Keratinocyte (primary cell): Measurements from ENCODE around the gene TEKT3. TPM values are rescaled to one million over a fixed set of nuclear protein-coding genes. Genes with fewer than 3 reads are reported as not detected.
A peak's percentile ranks its signal among the peaks of the same experiment; 100 is the strongest.

Experiments
- DNase-seq: peaks from one replicate; pipeline ENCODE4 v3.0.0-alpha.2; 2011; ENCODE audit warnings: low read depth, missing footprints, low spot score
- FAIRE-seq: peaks from 2 replicates; lab custom pipeline; 2011; peaks lifted over from hg19 to GRCh38; lab: Jason Lieb, UNC
- H2AFZ ChIP-seq: 2 replicates; pipeline ENCODE4 v1.6.0; 2012; ENCODE audit warnings: low read length, control low read depth, inconsistent platforms; ENCODE audit not compliant: control insufficient read depth
- H3K27ac ChIP-seq: 2 replicates; pipeline ENCODE4 v1.5.1; 2011; ENCODE audit warnings: low read length; ENCODE audit not compliant: control insufficient read depth, insufficient read depth
- H3K27me3 ChIP-seq: 3 replicates; pipeline ENCODE4 v1.6.0; 2011; ENCODE audit warnings: low read length; ENCODE audit not compliant: control insufficient read depth, insufficient read depth; ENCODE audit errors: extremely low read depth
- H3K36me3 ChIP-seq, 2 experiments: 2 replicates in 1 of 2; 3 replicates in 1 of 2; pipeline ENCODE4 v1.5.1; 2011; ENCODE audit warnings: low read length in 2 of 2, mild to moderate bottlenecking in 1 of 2; ENCODE audit not compliant: control insufficient read depth in 2 of 2, insufficient read depth in 2 of 2; ENCODE audit errors: extremely low read depth in 1 of 2
- H3K4me1 ChIP-seq: 3 replicates; pipeline ENCODE4 v1.5.1; 2011; ENCODE audit warnings: low read length; ENCODE audit not compliant: control insufficient read depth, insufficient read depth; ENCODE audit errors: extremely low read depth
- H3K4me2 ChIP-seq: 3 replicates; pipeline ENCODE4 v1.6.0; 2011; ENCODE audit warnings: low read depth, low read length; ENCODE audit not compliant: control insufficient read depth, insufficient read depth; ENCODE audit errors: extremely low read depth
- H3K4me3 ChIP-seq, 3 experiments: fragments of 200-600 bp in 1 of 3; sonication (generic) in 1 of 3; 2 replicates in 2 of 3; 3 replicates in 1 of 3; pipeline ENCODE4 v1.5.1; 2011 to 2016; ENCODE audit warnings: low read length in 3 of 3, mild to moderate bottlenecking in 3 of 3, control low read depth in 2 of 3, inconsistent platforms in 1 of 3, low read depth in 1 of 3, mixed read lengths in 1 of 3, mixed run types in 1 of 3, moderate library complexity in 1 of 3; ENCODE audit not compliant: control insufficient read depth in 2 of 3, insufficient read depth in 2 of 3; ENCODE audit errors: extremely low read depth in 1 of 3
- H3K79me2 ChIP-seq: 2 replicates; pipeline ENCODE4 v1.6.0; 2012; ENCODE audit warnings: low read length; ENCODE audit not compliant: control insufficient read depth, insufficient read depth
- H3K9ac ChIP-seq: 3 replicates; pipeline ENCODE4 v1.6.0; 2011; ENCODE audit warnings: low read length; ENCODE audit not compliant: control insufficient read depth, insufficient read depth; ENCODE audit errors: extremely low read depth
- H3K9me1 ChIP-seq: 3 replicates; pipeline ENCODE4 v1.6.0; 2011; ENCODE audit warnings: low read length; ENCODE audit not compliant: control insufficient read depth, insufficient read depth; ENCODE audit errors: extremely low read depth
- H3K9me3 ChIP-seq: 2 replicates; pipeline ENCODE4 v1.5.1; 2012; ENCODE audit warnings: low read depth, low read length; ENCODE audit not compliant: control insufficient read depth
- H4K20me1 ChIP-seq: 3 replicates; pipeline ENCODE4 v1.6.0; 2011; ENCODE audit warnings: low read length; ENCODE audit not compliant: control insufficient read depth, insufficient read depth; ENCODE audit errors: extremely low read depth
- CTCF ChIP-seq, 3 experiments: IDR thresholded peaks in 1 of 3; conservative IDR thresholded peaks in 1 of 3; optimal IDR thresholded peaks in 1 of 3; 2 replicates in 2 of 3; 3 replicates in 1 of 3; pipeline versions ENCODE3 to v1.5.1; 2011; ENCODE audit warnings: low read length in 3 of 3, mild to moderate bottlenecking in 3 of 3, moderate library complexity in 2 of 3, control low read depth in 1 of 3, inconsistent platforms in 1 of 3; ENCODE audit not compliant: insufficient read depth in 2 of 3; ENCODE audit errors: extremely low read depth in 1 of 3
- EZH2 ChIP-seq: IDR thresholded peaks from one replicate; pipeline ENCODE4 v1.6.1; 2012; ENCODE audit warnings: inconsistent platforms, mild to moderate bottlenecking, low read length, moderate library complexity
- dilution Hi-C: fragments of 300-500 bp; cut with MboI; formaldehyde crosslinking; loops from one replicate; pipeline ENCODE4 v1.7.0; 2020; ENCODE audit warnings: low sequenced_read_pairs; ENCODE audit not compliant: extremely low pct_ligation_motif_present
- polyA plus RNA-seq, 5 experiments: library from polyadenylated mRNA; depleted of rRNA in 3 of 5; stranded (reverse) in 3 of 5; stranded (forward) in 1 of 5; unstranded in 1 of 5; fragments of >200 nt; gene quantifications; 1 replicate in 1 of 5; 2 replicates in 3 of 5; 3 replicates in 1 of 5; pipeline versions ENCODE4 v1.2.1 to v1.2.3, GENCODE V29; 2011 to 2012; ENCODE audit warnings: missing spikeins in 2 of 5, low read depth in 1 of 5, low replicate concordance in 1 of 5

TEKT3 gene
- polyA plus RNA-seq, 1 donor (not counting 4 experiments of a cell fraction or from before 2014, with no cell fraction given) = 0.16 TPM

DNA sequence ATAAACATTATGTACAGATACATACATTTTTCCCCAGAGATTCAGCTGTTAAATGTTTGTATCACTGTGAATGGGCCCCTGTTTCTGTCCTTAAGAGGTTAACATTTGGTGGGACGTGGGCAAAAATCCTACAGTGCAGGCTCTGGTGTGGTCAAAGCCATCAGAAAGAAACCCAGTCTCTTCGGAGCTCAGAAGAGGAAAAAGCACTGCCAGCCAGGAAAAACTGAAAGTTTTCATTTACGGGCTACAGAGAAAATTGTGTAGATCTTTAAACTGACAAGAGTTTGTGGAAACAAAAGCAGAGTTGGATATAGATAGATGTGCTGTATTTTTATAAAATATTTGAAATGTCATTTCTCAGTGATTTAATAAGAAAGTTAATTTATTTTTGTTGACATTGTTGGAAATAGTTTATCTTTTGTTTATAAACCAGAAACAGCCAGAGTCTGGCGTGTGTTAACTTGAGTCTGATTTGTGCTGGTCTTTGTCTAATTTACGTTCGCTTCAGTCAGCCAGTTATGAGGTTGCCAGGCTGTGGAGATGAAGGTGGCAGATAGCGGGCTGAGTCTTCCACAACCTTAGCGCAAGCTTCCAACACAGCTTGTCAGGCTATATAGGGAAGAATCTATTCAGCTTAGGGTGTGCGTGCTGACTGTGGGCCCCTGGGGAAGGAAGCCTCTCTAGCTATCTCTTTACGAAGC is 9.5 kb upstream of the TEKT3 start:
- no peaks in the 10 kb centered on the region for H3K36me3 ChIP-seq
- H3K27me3 ChIP-seq = no peaks in the 10 kb centered on the region
- no peaks in the 10 kb centered on the region for H4K20me1 ChIP-seq
- dilution Hi-C loops = no loop called here
- H3K4me2 ChIP-seq = peak overlapping the region; percentile 18
- H3K4me1 ChIP-seq = peaks cover 15% of the 10 kb centered on the region
- FAIRE-seq (peak; percentile 73), DNase-seq (no peak)
- no peaks in the 10 kb centered on the region for H3K9me3 ChIP-seq
- no peak for TF ChIP-seq CTCF (optimal IDR thresholded peaks at IDR 0.05 in 1 of 3, IDR thresholded peaks at IDR 0.05 in 1 of 3, conservative IDR thresholded peaks at IDR 0.05 in 1 of 3; ENCODE audit: extremely low read depth in 1 of 3, insufficient read depth in 2 of 3, low read length in 3 of 3)
- no peak overlapping the region for H3K4me3 ChIP-seq
- no peak overlapping the region for H3K9ac ChIP-seq
- no peak overlapping the region for H2AFZ ChIP-seq
- no peak overlapping the region for H3K27ac ChIP-seq
- H3K79me2 ChIP-seq = no peaks in the 10 kb centered on the region
- no peaks in the 10 kb centered on the region for H3K9me1 ChIP-seq

GRCh38 chr17:15349119-15349518 is 7.7 kb upstream of the TEKT3 start:
- DNase-seq = no peak
- dilution Hi-C loops = no loop called here

More at GRCh38 chr17:15349119-15349518, 7.7 kb upstream of the TEKT3 start:
- Histone ChIP-seq H3K4me2 (no peak overlapping the region), H3K9ac (no peak overlapping the region), H3K27me3 (no peaks in the 10 kb centered on the region), H3K4me1 (peaks cover 15% of the 10 kb centered on the region), H3K36me3 (no peaks in the 10 kb centered on the region), H3K27ac (no peak overlapping the region), H3K9me3 (no peaks in the 10 kb centered on the region), H3K9me1 (no peaks in the 10 kb centered on the region), H3K79me2 (no peaks in the 10 kb centered on the region), H4K20me1 (no peaks in the 10 kb centered on the region), H3K4me3 (no peak overlapping the region), H2AFZ (no peak overlapping the region)
- TF ChIP-seq CTCF (optimal IDR thresholded peaks at IDR 0.05 in 1 of 3, IDR thresholded peaks at IDR 0.05 in 1 of 3, conservative IDR thresholded peaks at IDR 0.05 in 1 of 3; ENCODE audit: extremely low read depth in 1 of 3, insufficient read depth in 2 of 3, low read length in 3 of 3) (no peak), EZH2 (no peak)
- no peak for FAIRE-seq
